Measurements from ENCODE around the gene ATXN7L1. TPM values are rescaled to one million over a fixed set of nuclear protein-coding genes. Genes with fewer than 3 reads are reported as not detected.

The ATXN7L1 gene
- total RNA-seq, 1 experiment from 2014 or later = 14.6 TPM

GRCh38 chr7:105862770-105863169, 13.6 kb downstream of the ATXN7L1 start:
- Histone ChIP-seq H4K20me1 (ENCODE audit: insufficient read depth) (peaks cover 4% of the 10 kb centered on the region; the same call in 1 of the 2 replicates), H3K27ac (no peak overlapping the region), H3K36me3 (ENCODE audit: low read depth) (no peaks in the 10 kb centered on the region), H3K4me2 (no peak overlapping the region), H3F3A (ENCODE audit: insufficient read depth, low read depth) (no peaks in the 10 kb centered on the region), H3K4me3 (no peak overlapping the region), H3K79me2 (ENCODE audit: low read depth) (no peaks in the 10 kb centered on the region), H2AFZ (no peak overlapping the region), H3K9me3 (ENCODE audit: insufficient read depth, low read depth) (no peaks in the 10 kb centered on the region), H3K27me3 (ENCODE audit: insufficient read depth, low read depth) (no peaks in the 10 kb centered on the region), H3K4me1 (replicated peaks; ENCODE audit: insufficient read depth) (no peaks in the 10 kb centered on the region), H3K9me2 (ENCODE audit: insufficient read depth) (no peaks in the 10 kb centered on the region)
- intact Hi-C loops (cut with micrococcal nuclease; ENCODE audit: unreplicated experiment) = no loop called here
- ChIA-PET CTCF (no interaction called here), POLR2A (ENCODE audit: unreplicated experiment) (no interaction called here)
- DNase-seq = no peak
- no TSS peak for BruUV-seq (replicated peaks)
- TF ChIP-seq, protein P1, sequence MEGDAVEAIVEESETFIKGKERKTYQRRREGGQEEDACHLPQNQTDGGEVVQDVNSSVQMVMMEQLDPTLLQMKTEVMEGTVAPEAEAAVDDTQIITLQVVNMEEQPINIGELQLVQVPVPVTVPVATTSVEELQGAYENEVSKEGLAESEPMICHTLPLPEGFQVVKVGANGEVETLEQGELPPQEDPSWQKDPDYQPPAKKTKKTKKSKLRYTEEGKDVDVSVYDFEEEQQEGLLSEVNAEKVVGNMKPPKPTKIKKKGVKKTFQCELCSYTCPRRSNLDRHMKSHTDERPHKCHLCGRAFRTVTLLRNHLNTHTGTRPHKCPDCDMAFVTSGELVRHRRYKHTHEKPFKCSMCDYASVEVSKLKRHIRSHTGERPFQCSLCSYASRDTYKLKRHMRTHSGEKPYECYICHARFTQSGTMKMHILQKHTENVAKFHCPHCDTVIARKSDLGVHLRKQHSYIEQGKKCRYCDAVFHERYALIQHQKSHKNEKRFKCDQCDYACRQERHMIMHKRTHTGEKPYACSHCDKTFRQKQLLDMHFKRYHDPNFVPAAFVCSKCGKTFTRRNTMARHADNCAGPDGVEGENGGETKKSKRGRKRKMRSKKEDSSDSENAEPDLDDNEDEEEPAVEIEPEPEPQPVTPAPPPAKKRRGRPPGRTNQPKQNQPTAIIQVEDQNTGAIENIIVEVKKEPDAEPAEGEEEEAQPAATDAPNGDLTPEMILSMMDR (conservative IDR thresholded peaks at IDR 0.05) = no peak
- no peak for TF ChIP-seq EZH2 (IDR thresholded peaks at IDR 0.05; ENCODE audit: low read depth)

- Histone ChIP-seq H3K9me2 (ENCODE audit: insufficient read depth) (no peaks in the 10 kb centered on the region), H3K4me3 (no peak overlapping the region), H2AFZ (no peak overlapping the region), H3K4me1 (replicated peaks; ENCODE audit: insufficient read depth) (no peaks in the 10 kb centered on the region), H3K4me2 (no peak overlapping the region), H3K36me3 (ENCODE audit: low read depth) (no peaks in the 10 kb centered on the region), H3K79me2 (ENCODE audit: low read depth) (no peaks in the 10 kb centered on the region), H3F3A (ENCODE audit: insufficient read depth, low read depth) (no peaks in the 10 kb centered on the region), H4K20me1 (ENCODE audit: insufficient read depth) (peaks cover 4% of the 10 kb centered on the region; the same call in 1 of the 2 replicates), H3K9me3 (ENCODE audit: insufficient read depth, low read depth) (no peaks in the 10 kb centered on the region), H3K27me3 (ENCODE audit: insufficient read depth, low read depth) (no peaks in the 10 kb centered on the region), H3K27ac (no peak overlapping the region)
- TF ChIP-seq EZH2 (IDR thresholded peaks at IDR 0.05; ENCODE audit: low read depth) = no peak
- TF ChIP-seq, protein P1 (conservative IDR thresholded peaks at IDR 0.05) = no peak
- no peak for DNase-seq
- CTCF ChIA-PET = no interaction called here
- intact Hi-C loops (cut with micrococcal nuclease; ENCODE audit: unreplicated experiment) = no loop called here
- BruUV-seq (replicated peaks) = no TSS peak
- POLR2A ChIA-PET (ENCODE audit: unreplicated experiment) = no interaction called here
These were observed 14.1 kb downstream of the ATXN7L1 start for GRCh38 chr7:105862276-105862675.

DNA sequence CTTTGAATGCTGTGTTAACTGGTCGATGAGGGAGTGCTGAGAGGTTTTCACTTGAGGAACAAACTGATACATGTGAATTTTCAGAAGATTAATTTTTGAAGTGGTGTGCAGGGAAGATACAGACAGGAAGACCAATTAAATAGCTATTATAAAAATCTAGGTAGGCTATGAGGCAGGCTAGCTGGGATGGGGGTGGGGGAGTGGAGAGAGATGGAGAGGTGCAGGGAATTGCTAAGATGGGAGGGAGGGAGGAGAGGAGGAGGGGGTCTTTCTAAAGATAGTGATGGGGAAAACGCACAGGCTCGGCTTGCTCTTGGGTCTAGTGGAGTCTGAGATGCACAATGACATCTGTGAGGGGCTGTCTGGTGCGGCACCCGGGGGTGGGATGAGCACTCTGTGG, 15.2 kb downstream of the ATXN7L1 start:
- H3K4me2 ChIP-seq = no peak overlapping the region
- intact Hi-C loops (cut with micrococcal nuclease; ENCODE audit: unreplicated experiment) = no loop called here
- TF ChIP-seq, protein P1 (conservative IDR thresholded peaks at IDR 0.05) = no peak
- no peak for TF ChIP-seq EZH2 (IDR thresholded peaks at IDR 0.05; ENCODE audit: low read depth)
- H3K9me2 ChIP-seq (ENCODE audit: insufficient read depth) = no peaks in the 10 kb centered on the region
- no peaks in the 10 kb centered on the region for H3K4me1 ChIP-seq (replicated peaks; ENCODE audit: insufficient read depth)
- ChIA-PET POLR2A (ENCODE audit: unreplicated experiment) (interaction anchor here (0.7 kb wide), 1 partner anchor 15 kb away, joined by 3 read pairs; the partner anchor contains the start of gene ATXN7L1), CTCF (no interaction called here)
- H3K4me3 ChIP-seq = no peak overlapping the region
- H3K27me3 ChIP-seq (ENCODE audit: insufficient read depth, low read depth) = no peaks in the 10 kb centered on the region
- no TSS peak for BruUV-seq (replicated peaks)
- no peak overlapping the region for H2AFZ ChIP-seq
- no peaks in the 10 kb centered on the region for H3F3A ChIP-seq (ENCODE audit: insufficient read depth, low read depth)
- peaks cover 4% of the 10 kb centered on the region; the same call in 1 of the 2 replicates for H4K20me1 ChIP-seq (ENCODE audit: insufficient read depth)
- H3K36me3 ChIP-seq (ENCODE audit: low read depth) = no peaks in the 10 kb centered on the region
- H3K9me3 ChIP-seq (ENCODE audit: insufficient read depth, low read depth) = no peaks in the 10 kb centered on the region
- no peaks in the 10 kb centered on the region for H3K79me2 ChIP-seq (ENCODE audit: low read depth)
- H3K27ac ChIP-seq = no peak overlapping the region
- DNase-seq = no peak
